CD4-positive, alpha-beta T cell treated with Interleukin-17A for 4 hours (primary cell): Measurements from ENCODE around the gene UGDH.
"Not testable (repeated sequence)": the region's sequence is repeated elsewhere in the genome, so short reads cannot be mapped to it uniquely, and the experiment has no call there.

Experiments
- DNase-seq: peaks from one replicate; pipeline ENCODE4 v3.0.0-alpha.2; 2020; ENCODE audit warnings: mixed read lengths

The UGDH gene

GRCh38 chr4:39494354-39494753, 32.9 kb downstream of the UGDH start:
- DNase-seq = no peak

- no peak for DNase-seq
Observed at GRCh38 chr4:39490322-39490721, 36.9 kb downstream of the UGDH start.

- no peak for DNase-seq
Observed at GRCh38 chr4:39486221-39486804, 40.9 kb downstream of the UGDH start.

GRCh38 chr4:39484582-39485272, 42.5 kb downstream of the UGDH start:
- DNase-seq = no peak

GRCh38 chr4:39480902-39481695, 46.1 kb downstream of the UGDH start:
- no peak for DNase-seq

GRCh38 chr4:39480251-39480650, 47.0 kb downstream of the UGDH start:
- DNase-seq = no peak

GRCh38 chr4:39476187-39476895, 50.9 kb downstream of the UGDH start:
- DNase-seq = no peak

GRCh38 chr4:39472396-39472795, 54.8 kb downstream of the UGDH start:
- DNase-seq = no peak

GRCh38 chr4:39470402-39470801, 56.8 kb downstream of the UGDH start:
- no peak for DNase-seq

GRCh38 chr4:39469429-39470077, 57.7 kb downstream of the UGDH start:
- DNase-seq = no peak

GRCh38 chr4:39467464-39467863, 59.8 kb downstream of the UGDH start:
- DNase-seq = no peak

GRCh38 chr4:39466747-39467146, 60.5 kb downstream of the UGDH start:
- no peak for DNase-seq

GRCh38 chr4:39464886-39465501, 62.2 kb downstream of the UGDH start:
- no peak for DNase-seq

GRCh38 chr4:39458505-39459300, 68.5 kb downstream of the UGDH start, which contains the start of the genes LIAS and RPL9:
LIAS (plus strand) TSS chr4:39459056; CDS start chr4:39459118, 62 bp downstream.
RPL9 (minus strand) TSS chr4:39458922; CDS start chr4:39458439, 483 bp downstream.
- DNase-seq = peak; percentile 92

GRCh38 chr4:39458161-39458504, 69.1 kb downstream of the UGDH start:
- DNase-seq = not testable (repeated sequence)

GRCh38 chr4:39456946-39457763, 70.1 kb downstream of the UGDH start:
- no peak for DNase-seq

GRCh38 chr4:39455486-39455885, 71.8 kb downstream of the UGDH start:
- no peak for DNase-seq

- no peak for DNase-seq
Observed at GRCh38 chr4:39453738-39454137, 73.5 kb downstream of the UGDH start.

- DNase-seq = no peak
Observed at GRCh38 chr4:39452860-39453587, 74.2 kb downstream of the UGDH start.
